IPS-NIHi7 (cell line): Measurements from ENCODE around the gene GLIPR2.
"Not testable (repeated sequence)": the region's sequence is repeated elsewhere in the genome, so short reads cannot be mapped to it uniquely, and the experiment has no call there.

ENCODE experiments used
- DNase-seq: peaks from one replicate; pipeline ENCODE4 v3.0.0; 2012; ENCODE audit warnings: mixed read lengths; ENCODE audit errors: extremely low spot score

Gene GLIPR2

GRCh38 chr9:36136272-36136893 is at the start of gene GLIPR2:
Gene GLIPR2, plus strand, starts transcription at chr9:36136733. Its CDS starts 46 bp downstream, at chr9:36136779.
- DNase-seq, result peak; percentile 87

- not testable (repeated sequence) for DNase-seq
Observed at GRCh38 chr9:36087054-36087453, 49.5 kb upstream of the GLIPR2 start.

GRCh38 chr9:36088020-36088419 is 48.5 kb upstream of the GLIPR2 start:
- no peak for DNase-seq

- peak; percentile 20 for DNase-seq
Observed at GRCh38 chr9:36091026-36091953, 45.2 kb upstream of the GLIPR2 start.

GRCh38 chr9:36092014-36092413 is 44.5 kb upstream of the GLIPR2 start:
- no peak for DNase-seq

GRCh38 chr9:36092509-36093215 is 43.9 kb upstream of the GLIPR2 start:
- no peak for DNase-seq

- DNase-seq, result no peak
Observed at GRCh38 chr9:36093384-36093783, 43.1 kb upstream of the GLIPR2 start.

GRCh38 chr9:36099718-36100117 is 36.8 kb upstream of the GLIPR2 start:
- DNase-seq, result no peak

GRCh38 chr9:36100532-36100931 is 36.0 kb upstream of the GLIPR2 start:
- peak; percentile 60 for DNase-seq

GRCh38 chr9:36101916-36102741 is 34.4 kb upstream of the GLIPR2 start:
- DNase-seq, result no peak

GRCh38 chr9:36102742-36103495 is 33.6 kb upstream of the GLIPR2 start:
- peak; percentile 79 for DNase-seq

GRCh38 chr9:36109071-36109470 is 27.5 kb upstream of the GLIPR2 start:
- DNase-seq, result no peak

GRCh38 chr9:36110434-36110833 is 26.1 kb upstream of the GLIPR2 start:
- no peak for DNase-seq

- DNase-seq, result no peak
Observed at GRCh38 chr9:36112516-36112915, 24.0 kb upstream of the GLIPR2 start.

- no peak for DNase-seq
Observed at GRCh38 chr9:36113999-36114398, 22.5 kb upstream of the GLIPR2 start.

- DNase-seq, result no peak
Observed at GRCh38 chr9:36116593-36116992, 19.9 kb upstream of the GLIPR2 start.

GRCh38 chr9:36118201-36118600 is 18.3 kb upstream of the GLIPR2 start:
- DNase-seq, result no peak

- DNase-seq, result no peak
Observed at GRCh38 chr9:36118706-36119105, 17.8 kb upstream of the GLIPR2 start.

- no peak for DNase-seq
Observed at GRCh38 chr9:36119476-36119875, 17.1 kb upstream of the GLIPR2 start.

GRCh38 chr9:36120705-36121104 is 15.8 kb upstream of the GLIPR2 start:
- DNase-seq, result no peak

GRCh38 chr9:36121971-36122370 is 14.6 kb upstream of the GLIPR2 start:
- DNase-seq, result no peak
